PC-9 (cell line): ENCODE data around the gene PARP15. TPM values are rescaled to one million over a fixed set of nuclear protein-coding genes. Genes with fewer than 3 reads are reported as not detected.
A peak's percentile ranks its signal among the peaks of the same experiment; 100 is the strongest.

ENCODE experiments used
- Bru-seq: library from RNA; stranded (reverse); fragments of 400-500 nt; gene quantifications from one replicate; lab custom pipeline; 2021; lab: Mats Ljungman, UMichigan
- BruChase-seq, 2 experiments: library from RNA; stranded (reverse); fragments of 400-500 nt; gene quantifications; one replicate each; lab custom pipeline; 2021; lab: Mats Ljungman, UMichigan
- BruUV-seq: library from RNA; stranded (reverse); fragments of 400-500 nt; replicated peaks from 2 replicates; lab custom pipeline; 2021; lab: Mats Ljungman, UMichigan
- CTCF ChIA-PET: fragments of 300-600 bp; sonication (Branson Sonifier 250); formaldehyde crosslinking; loops from one replicate; lab custom pipeline; 2022; ENCODE audit warnings: antibody characterized with exemption; lab: Charles Lee
- POLR2A ChIA-PET: fragments of 300-600 bp; sonication (Branson Sonifier 250); formaldehyde crosslinking; loops from one replicate; lab custom pipeline; 2022; ENCODE audit warnings: antibody characterized with exemption; ENCODE audit not compliant: unreplicated experiment; lab: Charles Lee
- DNase-seq, 2 experiments: peaks; one replicate each; pipeline versions ENCODE4 v3.0.0 to v3.0.0-alpha.2; 2015 to 2022; ENCODE audit warnings: mixed read lengths in 1 of 2
- H2AFZ ChIP-seq: fragments of 200-600 bp; sonication (generic); 2 replicates; pipeline ENCODE4 v1.8.1; 2017; ENCODE audit warnings: antibody characterized with exemption
- H3F3A ChIP-seq: fragments of 200-600 bp; sonication (generic); 2 replicates; pipeline ENCODE4 v1.8.1; 2017; ENCODE audit warnings: antibody characterized with exemption, mild to moderate bottlenecking, low read depth; ENCODE audit not compliant: insufficient read depth
- H3K27ac ChIP-seq: fragments of 200-600 bp; sonication (generic); 2 replicates; pipeline ENCODE4 v1.6.1; 2016; ENCODE audit warnings: mixed run types
- H3K27me3 ChIP-seq: fragments of 200-600 bp; sonication (generic); 2 replicates; pipeline ENCODE4 v1.6.1; 2016; ENCODE audit warnings: low read depth, mixed run types; ENCODE audit not compliant: insufficient read depth
- H3K36me3 ChIP-seq: fragments of 200-600 bp; sonication (generic); 2 replicates; pipeline ENCODE4 v1.6.1; 2016; ENCODE audit warnings: low read depth, mixed run types
- H3K4me1 ChIP-seq: fragments of 200-600 bp; sonication (generic); replicated peaks from 2 replicates; pipeline ENCODE4 v1.6.1; 2016; ENCODE audit warnings: mixed run types; ENCODE audit not compliant: insufficient read depth
- H3K4me2 ChIP-seq: fragments of 200-600 bp; sonication (generic); 2 replicates; pipeline ENCODE4 v1.6.1; 2017; ENCODE audit warnings: mixed run types
- H3K4me3 ChIP-seq: fragments of 200-600 bp; sonication (generic); 2 replicates; pipeline ENCODE4 v1.6.1; 2016; ENCODE audit warnings: mixed run types
- H3K79me2 ChIP-seq: fragments of 200-600 bp; sonication (generic); 2 replicates; pipeline ENCODE4 v1.6.1; 2017; ENCODE audit warnings: low read depth, mixed run types
- H3K9me2 ChIP-seq: fragments of 200-600 bp; sonication (generic); 2 replicates; pipeline ENCODE4 v1.8.1; 2017; ENCODE audit warnings: mild to moderate bottlenecking; ENCODE audit not compliant: insufficient read depth
- H3K9me3 ChIP-seq: fragments of 200-600 bp; sonication (generic); 2 replicates; pipeline ENCODE4 v1.8.1; 2016; ENCODE audit warnings: low read depth; ENCODE audit not compliant: insufficient read depth
- H4K20me1 ChIP-seq: fragments of 200-600 bp; sonication (generic); 2 replicates; pipeline ENCODE4 v1.8.1; 2017; ENCODE audit not compliant: insufficient read depth
- EZH2 ChIP-seq: fragments of 200-600 bp; sonication (generic); IDR thresholded peaks from 2 replicates; pipeline ENCODE4 v1.8.0; 2017; ENCODE audit warnings: antibody characterized with exemption, low read depth
- intact Hi-C: fragments of 100-400 bp; cut with micrococcal nuclease; formaldehyde crosslinking; loops from one replicate; pipeline ENCODE4 v1.10.0; 2022; ENCODE audit not compliant: unreplicated experiment
- long read RNA-seq: library from polyadenylated mRNA; stranded (forward); transcript quantifications from one replicate; pipeline ENCODE4 v2.0.0, GENCODE V29; 2022
- total RNA-seq: library from RNA; stranded (reverse); gene quantifications from 2 replicates; pipeline ENCODE4 v1.2.3, GENCODE V29; 2021
- TF ChIP-seq, protein P1 (sequence below): fragments of 200-600 bp; sonication (generic); conservative IDR thresholded peaks from 2 replicates; pipeline ENCODE4 v1.6.1; 2017; ENCODE audit warnings: mixed run types, antibody characterized with exemption, mild to moderate bottlenecking, moderate library complexity

The PARP15 gene
- total RNA-seq (0.07 and 0.13 TPM in 2 replicates), Bru-seq, nascent RNA (percentile 15 among the genes with signal in this experiment), BruChase-seq, experiment 1, labeled RNA remaining after a 2-hour chase (percentile 14 among the genes with signal in this experiment), BruChase-seq, experiment 2, labeled RNA remaining after a 6-hour chase (percentile 10 among the genes with signal in this experiment)
- long read RNA-seq: 0 reads

DNA sequence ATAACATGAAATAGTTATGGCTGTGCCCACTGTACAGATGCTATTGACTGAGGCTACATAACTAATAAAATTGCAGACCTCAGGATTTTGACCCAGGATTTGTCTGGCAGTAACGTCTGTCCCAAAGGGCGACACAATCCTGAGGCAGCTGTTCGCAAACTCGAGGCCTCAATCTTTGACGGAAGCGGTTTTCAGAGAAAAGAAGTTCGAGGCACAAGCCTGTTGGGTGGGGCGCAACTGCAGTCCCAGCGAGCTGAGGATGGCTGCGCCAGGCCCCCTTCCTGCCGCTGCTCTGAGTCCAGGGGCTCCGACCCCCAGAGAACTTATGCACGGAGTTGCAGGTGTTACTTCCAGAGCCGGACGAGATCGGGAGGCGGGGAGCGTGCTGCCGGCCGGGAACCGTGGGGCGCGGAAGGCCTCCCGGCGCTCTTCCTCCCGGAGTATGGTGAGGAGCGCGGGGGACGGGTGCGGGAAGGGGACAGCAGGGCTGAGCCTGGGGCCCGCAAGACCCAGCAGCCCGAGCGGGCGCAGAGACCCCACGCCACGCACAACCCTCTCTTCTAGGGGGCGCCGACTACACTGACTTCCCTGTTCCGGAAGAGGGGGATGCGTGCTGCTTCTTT lies at the start of gene PARP15:
TSS of gene PARP15 (plus strand) at position 242 of the 623 bp plus-strand sequence. CDS start at position 260, 18 bp downstream.
- H3K9me2 ChIP-seq: no peaks in the 10 kb centered on the region
- ChIA-PET POLR2A (no interaction called here), CTCF (no interaction called here)
- H3K36me3 ChIP-seq: no peaks in the 10 kb centered on the region
- BruUV-seq: no TSS peak
- no peak for DNase-seq
- intact Hi-C loops: no loop called here
- H3K27me3 ChIP-seq: no peaks in the 10 kb centered on the region
- H3K4me3 ChIP-seq: no peak within 1 kb of the TSS
- no peaks in the 10 kb centered on the region for H3K79me2 ChIP-seq
- H3F3A ChIP-seq: peaks cover 9% of the 10 kb centered on the region
- H3K4me2 ChIP-seq: no peak within 1 kb of the TSS
- no peaks in the 10 kb centered on the region for H4K20me1 ChIP-seq
- H3K4me1 ChIP-seq: peaks cover 13% of the 10 kb centered on the region
- H2AFZ ChIP-seq: no peak within 1 kb of the TSS
- TF ChIP-seq EZH2: no peak
- TF ChIP-seq, protein P1, sequence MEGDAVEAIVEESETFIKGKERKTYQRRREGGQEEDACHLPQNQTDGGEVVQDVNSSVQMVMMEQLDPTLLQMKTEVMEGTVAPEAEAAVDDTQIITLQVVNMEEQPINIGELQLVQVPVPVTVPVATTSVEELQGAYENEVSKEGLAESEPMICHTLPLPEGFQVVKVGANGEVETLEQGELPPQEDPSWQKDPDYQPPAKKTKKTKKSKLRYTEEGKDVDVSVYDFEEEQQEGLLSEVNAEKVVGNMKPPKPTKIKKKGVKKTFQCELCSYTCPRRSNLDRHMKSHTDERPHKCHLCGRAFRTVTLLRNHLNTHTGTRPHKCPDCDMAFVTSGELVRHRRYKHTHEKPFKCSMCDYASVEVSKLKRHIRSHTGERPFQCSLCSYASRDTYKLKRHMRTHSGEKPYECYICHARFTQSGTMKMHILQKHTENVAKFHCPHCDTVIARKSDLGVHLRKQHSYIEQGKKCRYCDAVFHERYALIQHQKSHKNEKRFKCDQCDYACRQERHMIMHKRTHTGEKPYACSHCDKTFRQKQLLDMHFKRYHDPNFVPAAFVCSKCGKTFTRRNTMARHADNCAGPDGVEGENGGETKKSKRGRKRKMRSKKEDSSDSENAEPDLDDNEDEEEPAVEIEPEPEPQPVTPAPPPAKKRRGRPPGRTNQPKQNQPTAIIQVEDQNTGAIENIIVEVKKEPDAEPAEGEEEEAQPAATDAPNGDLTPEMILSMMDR: no peak
- peaks cover 11% of the 10 kb centered on the region; the same call in 1 of the 2 replicates for H3K9me3 ChIP-seq
- H3K27ac ChIP-seq: no peak within 1 kb of the TSS

DNA sequence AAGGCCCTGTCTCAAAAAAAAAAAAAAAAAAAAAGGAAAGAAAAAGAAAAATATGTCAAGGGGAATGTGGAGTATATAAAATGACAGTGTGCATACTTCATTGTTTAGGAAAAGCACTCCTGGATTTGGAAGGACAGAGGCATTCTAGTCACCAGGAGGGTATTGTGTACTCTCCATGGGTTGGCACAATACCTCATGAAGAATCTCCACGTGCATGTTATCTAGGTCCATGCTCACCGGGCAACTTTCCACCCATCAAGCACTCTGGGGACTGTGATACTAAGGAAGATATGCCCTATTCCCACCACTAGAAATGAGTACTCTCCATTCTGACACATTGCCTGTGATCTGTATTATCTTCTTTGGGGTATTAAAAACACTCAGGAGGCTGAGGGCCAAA lies 47.3 kb upstream of the PARP15 start:
- H3K9me3 ChIP-seq: no peaks in the 10 kb centered on the region

DNA sequence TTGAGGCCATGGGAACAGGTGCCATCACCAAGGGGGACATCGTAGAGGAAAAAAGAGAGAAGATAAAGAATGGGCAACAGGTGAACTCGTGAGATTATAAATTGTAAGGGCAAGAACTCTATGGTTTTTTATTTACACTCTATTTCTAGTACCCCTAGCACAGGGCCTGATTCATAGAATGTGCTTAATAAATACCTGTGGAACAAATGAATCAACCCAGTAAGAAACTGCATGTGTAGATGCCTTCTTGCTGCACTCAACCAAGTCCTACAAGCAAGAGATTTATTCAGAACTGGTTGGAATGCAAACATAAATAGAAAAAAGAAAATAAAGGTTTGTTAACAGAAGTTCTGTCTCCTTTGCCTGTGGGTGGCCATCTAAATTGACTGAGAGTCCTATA lies 44.0 kb upstream of the PARP15 start:
- CTCF ChIA-PET: no interaction called here
- intact Hi-C loops: no loop called here
- no peak for TF ChIP-seq EZH2
- TF ChIP-seq, protein P1: no peak
- H3K27me3 ChIP-seq: no peaks in the 10 kb centered on the region
- H3K79me2 ChIP-seq: no peaks in the 10 kb centered on the region
- peaks cover 27% of the 10 kb centered on the region for H3F3A ChIP-seq
- no peaks in the 10 kb centered on the region for H3K9me2 ChIP-seq
- H3K4me3 ChIP-seq: no peak overlapping the region
- H3K4me2 ChIP-seq: peak overlapping the region; percentile 61
- BruUV-seq: no TSS peak
- no peaks in the 10 kb centered on the region for H3K9me3 ChIP-seq
- POLR2A ChIA-PET: interaction anchor here (0.6 to 0.9 kb wide), 2 partner anchors 149 to 1500 kb away, joined by 3 to 4 read pairs; partner anchors contain the start of genes FAM162A and KALRN
- H4K20me1 ChIP-seq: no peaks in the 10 kb centered on the region
- H3K27ac ChIP-seq: peak overlapping the region; percentile 97
- H3K36me3 ChIP-seq: 0 out of 2 replicates have a peak, but pooled peaks cover 4% of the 10 kb centered on the region
- H3K4me1 ChIP-seq: peaks cover 27% of the 10 kb centered on the region
- DNase-seq: no peak
- H2AFZ ChIP-seq: no peak overlapping the region

More for the DNA sequence above, 47.3 kb upstream of the PARP15 start:
- Histone ChIP-seq H2AFZ (no peak overlapping the region), H3K4me2 (no peak overlapping the region), H3K4me1 (peaks cover 26% of the 10 kb centered on the region), H3K36me3 (0 out of 2 replicates have a peak, but pooled peaks cover 4% of the 10 kb centered on the region), H3K4me3 (no peak overlapping the region), H3F3A (peaks cover 23% of the 10 kb centered on the region), H3K9me2 (no peaks in the 10 kb centered on the region), H4K20me1 (no peaks in the 10 kb centered on the region), H3K79me2 (no peaks in the 10 kb centered on the region), H3K27ac (no peak overlapping the region), H3K27me3 (no peaks in the 10 kb centered on the region)
- no TSS peak for BruUV-seq
- ChIA-PET POLR2A (no interaction called here), CTCF (no interaction called here)
- TF ChIP-seq, protein P1: no peak
- no peak for TF ChIP-seq EZH2
- DNase-seq: no peak
- intact Hi-C loops: no loop called here
